ENCODE measurements around the gene TBXT. TPM values are rescaled to one million over a fixed set of nuclear protein-coding genes. Genes with fewer than 3 reads are reported as not detected.

TBXT gene
- total RNA-seq, 2 donors from 2014 or later, result not detected

DNA sequence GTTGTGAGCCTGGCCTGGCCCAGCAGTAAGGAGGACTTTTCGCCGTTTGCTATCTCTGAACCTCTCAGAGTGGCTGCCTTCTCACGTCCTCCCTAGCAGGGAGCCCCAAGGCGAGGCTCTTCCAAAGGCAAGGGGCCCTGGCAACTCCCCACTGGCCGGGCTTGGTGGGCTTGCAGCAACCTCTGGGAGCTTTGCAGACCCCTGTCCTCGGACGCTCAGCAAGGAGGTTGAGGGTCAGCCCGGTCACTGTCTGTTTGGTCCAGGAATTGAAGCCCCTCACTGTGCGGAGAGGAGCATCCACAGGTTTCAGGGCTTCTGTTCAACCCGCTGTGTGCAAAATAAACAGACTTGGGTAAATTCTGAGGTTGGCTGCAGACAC lies 28.2 kb upstream of the TBXT start:
- H3K4me1 ChIP-seq, result no peaks in the 10 kb centered on the region
- no peaks in the 10 kb centered on the region for H3K27me3 ChIP-seq
- no peaks in the 10 kb centered on the region for H3K9me3 ChIP-seq
- H3K9ac ChIP-seq (ENCODE audit: low read depth in 2 of 2, low read length in 2 of 2), result no peak overlapping the region
- TF ChIP-seq, protein P1, sequence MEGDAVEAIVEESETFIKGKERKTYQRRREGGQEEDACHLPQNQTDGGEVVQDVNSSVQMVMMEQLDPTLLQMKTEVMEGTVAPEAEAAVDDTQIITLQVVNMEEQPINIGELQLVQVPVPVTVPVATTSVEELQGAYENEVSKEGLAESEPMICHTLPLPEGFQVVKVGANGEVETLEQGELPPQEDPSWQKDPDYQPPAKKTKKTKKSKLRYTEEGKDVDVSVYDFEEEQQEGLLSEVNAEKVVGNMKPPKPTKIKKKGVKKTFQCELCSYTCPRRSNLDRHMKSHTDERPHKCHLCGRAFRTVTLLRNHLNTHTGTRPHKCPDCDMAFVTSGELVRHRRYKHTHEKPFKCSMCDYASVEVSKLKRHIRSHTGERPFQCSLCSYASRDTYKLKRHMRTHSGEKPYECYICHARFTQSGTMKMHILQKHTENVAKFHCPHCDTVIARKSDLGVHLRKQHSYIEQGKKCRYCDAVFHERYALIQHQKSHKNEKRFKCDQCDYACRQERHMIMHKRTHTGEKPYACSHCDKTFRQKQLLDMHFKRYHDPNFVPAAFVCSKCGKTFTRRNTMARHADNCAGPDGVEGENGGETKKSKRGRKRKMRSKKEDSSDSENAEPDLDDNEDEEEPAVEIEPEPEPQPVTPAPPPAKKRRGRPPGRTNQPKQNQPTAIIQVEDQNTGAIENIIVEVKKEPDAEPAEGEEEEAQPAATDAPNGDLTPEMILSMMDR (IDR thresholded peaks at IDR 0.05), result no peak
- no peak for DNase-seq
- H3K36me3 ChIP-seq, result no peaks in the 10 kb centered on the region
- intact Hi-C loops (cut with DNase I), result no loop called here
- H3K4me3 ChIP-seq, result no peak overlapping the region
- H3K27ac ChIP-seq, result no peak overlapping the region

DNA sequence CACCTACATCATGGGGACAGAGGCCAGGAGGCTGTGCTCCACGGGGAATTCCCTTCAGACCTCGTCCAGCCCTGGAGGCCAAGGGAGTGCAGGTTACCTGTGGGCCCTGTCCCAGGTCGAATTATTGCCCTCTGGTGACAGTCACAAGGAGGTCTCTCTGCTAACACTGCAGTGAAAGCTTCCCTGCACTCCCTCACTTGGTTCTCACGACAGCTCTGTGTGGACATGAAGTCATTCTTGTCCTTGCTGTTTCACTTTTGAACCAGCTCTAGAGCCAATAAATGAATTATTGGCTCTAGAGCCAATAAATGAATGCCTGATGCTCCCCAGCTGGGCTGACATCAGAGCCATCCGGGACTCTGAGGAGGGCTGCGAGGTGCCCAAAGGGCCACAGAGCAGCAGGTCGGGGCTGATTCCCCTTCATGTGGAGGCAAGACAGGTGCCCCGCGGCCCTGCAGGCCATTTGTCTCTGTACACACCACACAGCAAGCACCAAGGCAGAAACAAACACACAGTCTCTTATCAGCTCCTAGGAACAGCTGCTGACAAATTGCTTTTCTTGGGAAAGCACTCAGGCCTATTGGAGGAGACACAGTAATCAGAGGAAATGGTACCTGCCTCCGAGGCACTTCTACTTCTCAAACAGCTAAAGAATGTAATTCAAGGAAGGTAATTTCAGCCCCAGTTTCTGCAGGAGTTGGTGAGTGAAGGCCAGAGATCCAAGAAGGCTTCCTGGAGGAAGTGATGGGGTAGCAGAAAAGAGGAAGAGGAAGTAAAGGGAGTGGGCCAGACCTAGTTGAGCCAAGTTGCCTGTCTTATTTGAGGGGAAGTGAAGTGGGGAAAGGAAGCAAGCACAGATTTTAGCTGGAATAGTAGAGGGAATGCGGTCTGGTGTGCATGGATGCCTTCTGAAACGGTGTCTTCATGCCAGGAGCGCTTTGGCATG lies 27.5 kb upstream of the TBXT start:
- intact Hi-C loops (cut with DNase I), result no loop called here
- no peak overlapping the region for H3K4me3 ChIP-seq
- no peaks in the 10 kb centered on the region for H3K9me3 ChIP-seq
- no peaks in the 10 kb centered on the region for H3K27me3 ChIP-seq
- H3K27ac ChIP-seq, result no peak overlapping the region
- no peaks in the 10 kb centered on the region for H3K4me1 ChIP-seq
- no peak overlapping the region for H3K9ac ChIP-seq (ENCODE audit: low read depth in 2 of 2, low read length in 2 of 2)
- no peak for DNase-seq
- H3K36me3 ChIP-seq, result no peaks in the 10 kb centered on the region
- TF ChIP-seq, protein P1 (IDR thresholded peaks at IDR 0.05), result no peak

DNA sequence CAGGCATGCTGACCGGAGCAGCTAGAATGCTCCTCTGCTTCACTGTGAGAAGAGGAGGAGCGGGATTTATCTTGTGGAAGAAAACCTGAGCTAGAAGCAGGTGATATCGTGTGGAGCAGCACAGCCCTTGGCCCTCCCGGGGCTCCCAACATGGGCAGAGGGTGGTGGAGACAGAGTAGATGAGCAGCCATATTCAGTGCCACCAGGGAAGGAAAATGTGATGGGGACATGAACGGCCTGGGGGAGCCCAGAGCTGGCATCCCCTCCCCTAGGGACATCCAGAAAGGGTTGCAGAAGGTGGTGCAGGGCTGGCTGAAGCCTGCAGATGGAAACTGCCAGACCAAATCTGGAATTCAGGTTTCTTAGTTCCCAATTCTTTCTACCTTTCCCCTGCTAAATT lies 24.9 kb upstream of the TBXT start:
- TF ChIP-seq, protein P1 (IDR thresholded peaks at IDR 0.05), result no peak
- H3K36me3 ChIP-seq, result no peaks in the 10 kb centered on the region
- H3K27me3 ChIP-seq, result no peaks in the 10 kb centered on the region
- no peak overlapping the region for H3K4me3 ChIP-seq
- intact Hi-C loops (cut with DNase I), result no loop called here
- H3K9ac ChIP-seq (ENCODE audit: low read depth in 2 of 2, low read length in 2 of 2), result no peak overlapping the region
- H3K4me1 ChIP-seq, result no peaks in the 10 kb centered on the region
- no peak overlapping the region for H3K27ac ChIP-seq
- H3K9me3 ChIP-seq, result no peaks in the 10 kb centered on the region
- no peak for DNase-seq

DNA sequence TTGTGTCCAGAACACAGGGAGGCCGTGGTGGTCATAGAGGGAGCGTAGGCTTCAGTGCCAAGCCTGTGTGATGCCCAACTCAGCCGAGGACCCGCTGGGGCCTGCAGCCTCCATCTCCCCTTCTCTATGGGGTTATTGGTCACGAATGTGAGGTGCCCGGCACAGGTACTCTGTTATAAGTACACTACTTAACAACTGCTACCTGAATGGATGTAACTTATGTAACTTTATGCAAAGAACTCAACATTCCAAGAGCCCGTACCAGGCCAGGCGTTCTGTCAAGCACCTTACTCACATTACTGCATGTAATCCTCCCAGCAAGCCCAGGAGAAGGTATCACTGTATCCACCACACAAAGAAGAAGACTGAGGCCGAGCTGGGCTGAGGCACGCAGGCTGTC lies 24.5 kb upstream of the TBXT start:
- no peaks in the 10 kb centered on the region for H3K36me3 ChIP-seq
- TF ChIP-seq, protein P1 (IDR thresholded peaks at IDR 0.05), result no peak
- no peaks in the 10 kb centered on the region for H3K9me3 ChIP-seq
- H3K4me1 ChIP-seq, result no peaks in the 10 kb centered on the region
- DNase-seq, result no peak
- H3K9ac ChIP-seq (ENCODE audit: low read depth in 2 of 2, low read length in 2 of 2), result no peak overlapping the region
- H3K27me3 ChIP-seq, result no peaks in the 10 kb centered on the region
- no peak overlapping the region for H3K4me3 ChIP-seq
- H3K27ac ChIP-seq, result no peak overlapping the region
- intact Hi-C loops (cut with DNase I), result no loop called here

DNA sequence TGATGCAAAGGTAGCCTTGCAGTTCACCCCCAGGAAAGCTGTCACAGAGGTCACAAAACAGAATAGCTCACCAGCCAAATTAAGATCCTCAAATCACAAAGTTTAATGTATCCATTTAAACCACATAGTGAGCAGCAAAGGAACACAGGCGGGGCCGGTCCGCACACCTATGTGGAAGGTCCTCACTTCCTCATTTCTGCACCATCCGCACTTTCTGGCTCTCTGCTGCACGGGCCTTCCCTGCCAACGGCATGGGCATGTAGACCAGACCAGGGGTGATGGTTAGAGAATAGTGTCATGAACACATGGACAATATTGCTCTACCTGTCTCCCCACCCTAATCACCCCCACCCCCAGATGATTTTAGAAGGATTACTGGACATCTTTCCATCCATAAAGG lies 12.1 kb upstream of the TBXT start:
- H3K4me1 ChIP-seq, result no peaks in the 10 kb centered on the region
- no peak overlapping the region for H3K9ac ChIP-seq (ENCODE audit: low read depth in 2 of 2, low read length in 2 of 2)
- no peaks in the 10 kb centered on the region for H3K9me3 ChIP-seq
- no peak overlapping the region for H3K4me3 ChIP-seq
- H3K27me3 ChIP-seq, result no peaks in the 10 kb centered on the region
- no peak for DNase-seq
- intact Hi-C loops (cut with DNase I), result no loop called here
- TF ChIP-seq, protein P1 (IDR thresholded peaks at IDR 0.05), result no peak
- no peak overlapping the region for H3K27ac ChIP-seq
- no peaks in the 10 kb centered on the region for H3K36me3 ChIP-seq
